OCI-M2 (cell line): ENCODE results near the gene ERGIC1.
"Not testable (repeated sequence)": the region's sequence is repeated elsewhere in the genome, so short reads cannot be mapped to it uniquely, and the experiment has no call there.

Experiments
- DNase-seq: peaks from one replicate; lab custom pipeline; 2025; ENCODE audit not compliant: unreplicated experiment; lab: John Stamatoyannopoulos, UW

ERGIC1 gene

GRCh38 chr5:172833686-172834414 lies at the start of gene ERGIC1:
Gene ERGIC1 (plus strand): TSS chr5:172834251. CDS start chr5:172834414, 163 bp downstream.
- no peak for DNase-seq

- no peak for DNase-seq
Measured at GRCh38 chr5:172785429-172786088, 48.5 kb upstream of the ERGIC1 start.

GRCh38 chr5:172786736-172787462 lies 47.2 kb upstream of the ERGIC1 start:
- DNase-seq: no peak

GRCh38 chr5:172787538-172787937 lies 46.5 kb upstream of the ERGIC1 start:
- not testable (repeated sequence) for DNase-seq

GRCh38 chr5:172788771-172789686 lies 45.0 kb upstream of the ERGIC1 start:
- no peak for DNase-seq

GRCh38 chr5:172789687-172790495 lies 44.2 kb upstream of the ERGIC1 start:
- no peak for DNase-seq

- no peak for DNase-seq
Measured at GRCh38 chr5:172790496-172790889, 43.6 kb upstream of the ERGIC1 start.

GRCh38 chr5:172791286-172791685 lies 42.8 kb upstream of the ERGIC1 start:
- DNase-seq: no peak

- no peak for DNase-seq
Measured at GRCh38 chr5:172791726-172792445, 42.2 kb upstream of the ERGIC1 start.

- DNase-seq: no peak
Measured at GRCh38 chr5:172792701-172793570, 41.1 kb upstream of the ERGIC1 start.

- no peak for DNase-seq
Measured at GRCh38 chr5:172793577-172794488, 40.2 kb upstream of the ERGIC1 start.

- no peak for DNase-seq
Measured at GRCh38 chr5:172795318-172795977, 38.6 kb upstream of the ERGIC1 start.

- DNase-seq: no peak
Measured at GRCh38 chr5:172796306-172796705, 37.7 kb upstream of the ERGIC1 start.

GRCh38 chr5:172797771-172798191 lies 36.3 kb upstream of the ERGIC1 start:
- no peak for DNase-seq

GRCh38 chr5:172798422-172799215 lies 35.4 kb upstream of the ERGIC1 start:
- DNase-seq: no peak

- DNase-seq: no peak
Measured at GRCh38 chr5:172799416-172799815, 34.6 kb upstream of the ERGIC1 start.
